HEK293 (cell line): ENCODE measurements around the gene BACH2.

Experiments used
- FEZF1 ChIP-seq: fragments of 450-650 bp; formaldehyde crosslinking; IDR thresholded peaks from 2 replicates; pipeline ENCODE4 v1.5.1; 2016; ENCODE audit warnings: missing biosample characterization, missing genetic modification characterization
- GFI1B ChIP-seq: fragments of 450-650 bp; formaldehyde crosslinking; IDR thresholded peaks from 2 replicates; pipeline ENCODE4 v1.5.1; 2016; ENCODE audit warnings: missing biosample characterization, missing genetic modification characterization
- GLI2 ChIP-seq: fragments of 450-650 bp; formaldehyde crosslinking; IDR thresholded peaks from 2 replicates; pipeline ENCODE4; 2017; ENCODE audit warnings: missing biosample characterization, missing genetic modification characterization, low read depth, borderline replicate concordance
- HOXD13 ChIP-seq: sonication (generic); formaldehyde crosslinking; IDR thresholded peaks from 2 replicates; pipeline ENCODE4 v1.8.0; 2022; ENCODE audit warnings: missing genetic modification reagents, borderline replicate concordance
- KLF1 ChIP-seq: fragments of 450-650 bp; formaldehyde crosslinking; IDR thresholded peaks from 2 replicates; pipeline ENCODE4 v1.5.1; 2016; ENCODE audit warnings: missing biosample characterization, missing genetic modification characterization
- MYNN ChIP-seq: fragments of 450-650 bp; formaldehyde crosslinking; IDR thresholded peaks from 2 replicates; pipeline ENCODE4 v1.5.1; 2016; ENCODE audit warnings: missing biosample characterization, missing genetic modification characterization, borderline replicate concordance
- REST ChIP-seq: fragments of 450-650 bp; formaldehyde crosslinking; IDR thresholded peaks from 2 replicates; pipeline ENCODE4 v1.5.1; 2016; ENCODE audit warnings: missing biosample characterization, missing genetic modification characterization
- SCRT1 ChIP-seq: fragments of 450-650 bp; formaldehyde crosslinking; IDR thresholded peaks from 2 replicates; pipeline ENCODE4 v1.5.1; 2016; ENCODE audit warnings: missing biosample characterization, missing genetic modification characterization, borderline replicate concordance
- SETDB1 ChIP-seq: IDR thresholded peaks from one replicate; pipeline ENCODE4 v1.6.1; 2017; ENCODE audit warnings: mild to moderate bottlenecking, low read length, moderate library complexity, mixed read lengths; ENCODE audit not compliant: insufficient read length
- TRIM28 ChIP-seq: IDR thresholded peaks from 2 replicates; pipeline ENCODE4 v1.6.1; 2011; ENCODE audit warnings: low read length, control low read depth, borderline replicate concordance
- TSHZ1 ChIP-seq: fragments of 450-650 bp; formaldehyde crosslinking; IDR thresholded peaks from 2 replicates; pipeline ENCODE4 v1.5.1; 2016; ENCODE audit warnings: missing biosample characterization, missing genetic modification characterization, borderline replicate concordance
- ZBTB1 ChIP-seq: fragments of 450-650 bp; formaldehyde crosslinking; IDR thresholded peaks from 2 replicates; pipeline ENCODE4 v1.5.1; 2016; ENCODE audit warnings: missing biosample characterization, missing genetic modification characterization
- ZBTB21 ChIP-seq: fragments of 450-650 bp; formaldehyde crosslinking; IDR thresholded peaks from 2 replicates; pipeline ENCODE4 v1.5.1; 2017; ENCODE audit warnings: missing biosample characterization, missing genetic modification characterization
- ZFP41 ChIP-seq: fragments of 450-650 bp; formaldehyde crosslinking; IDR thresholded peaks from 2 replicates; pipeline ENCODE4 v1.5.1; 2016; ENCODE audit warnings: missing biosample characterization, missing genetic modification characterization, borderline replicate concordance
- ZNF133 ChIP-seq: fragments of 450-650 bp; formaldehyde crosslinking; IDR thresholded peaks from 2 replicates; pipeline ENCODE4 v1.5.1; 2016; ENCODE audit warnings: missing biosample characterization, missing genetic modification characterization
- ZNF138 ChIP-seq: fragments of 450-650 bp; formaldehyde crosslinking; IDR thresholded peaks from 2 replicates; pipeline ENCODE4 v1.5.1; 2016; ENCODE audit warnings: missing biosample characterization, missing genetic modification characterization, borderline replicate concordance
- ZNF169 ChIP-seq: fragments of 450-650 bp; formaldehyde crosslinking; IDR thresholded peaks from 2 replicates; pipeline ENCODE4 v1.5.1; 2016; ENCODE audit warnings: missing biosample characterization, missing genetic modification characterization
- ZNF211 ChIP-seq: fragments of 450-650 bp; formaldehyde crosslinking; IDR thresholded peaks from 2 replicates; pipeline ENCODE4 v1.5.1; 2016; ENCODE audit warnings: low read depth, missing biosample characterization, missing genetic modification characterization
- ZNF24 ChIP-seq: fragments of 450-650 bp; formaldehyde crosslinking; IDR thresholded peaks from 2 replicates; pipeline ENCODE4 v1.5.1; 2016; ENCODE audit warnings: missing biosample characterization, missing genetic modification characterization
- ZNF280C ChIP-seq: fragments of 450-650 bp; formaldehyde crosslinking; IDR thresholded peaks from 2 replicates; pipeline ENCODE4 v1.5.1; 2016; ENCODE audit warnings: missing biosample characterization, missing genetic modification characterization
- ZNF292 ChIP-seq: fragments of 450-650 bp; formaldehyde crosslinking; IDR thresholded peaks from 2 replicates; pipeline ENCODE4 v1.5.1; 2016; ENCODE audit warnings: low read depth, missing biosample characterization, missing genetic modification characterization, borderline replicate concordance
- ZNF391 ChIP-seq: fragments of 450-650 bp; formaldehyde crosslinking; IDR thresholded peaks from 2 replicates; pipeline ENCODE4 v1.5.1; 2016; ENCODE audit warnings: low read depth, missing biosample characterization, missing genetic modification characterization, borderline replicate concordance
- ZNF394 ChIP-seq: fragments of 450-650 bp; formaldehyde crosslinking; IDR thresholded peaks from 2 replicates; pipeline ENCODE4 v1.5.1; 2016; ENCODE audit warnings: missing biosample characterization, missing genetic modification characterization, mild to moderate bottlenecking, moderate library complexity, borderline replicate concordance
- ZNF404 ChIP-seq: fragments of 450-650 bp; formaldehyde crosslinking; IDR thresholded peaks from 2 replicates; pipeline ENCODE4 v1.5.1; 2017; ENCODE audit warnings: missing biosample characterization, missing genetic modification characterization
- ZNF548 ChIP-seq: fragments of 450-650 bp; formaldehyde crosslinking; IDR thresholded peaks from 2 replicates; pipeline ENCODE4 v1.5.1; 2016; ENCODE audit warnings: missing biosample characterization, missing genetic modification characterization
- ZNF549 ChIP-seq: fragments of 450-650 bp; IDR thresholded peaks from 2 replicates; pipeline ENCODE4 v1.5.1; 2018; ENCODE audit warnings: missing biosample characterization, missing genetic modification characterization, mild to moderate bottlenecking, inconsistent platforms, moderate library complexity
- ZNF558 ChIP-seq: fragments of 450-650 bp; formaldehyde crosslinking; IDR thresholded peaks from 2 replicates; pipeline ENCODE4 v1.5.1; 2016; ENCODE audit warnings: missing biosample characterization, missing genetic modification characterization
- ZNF596 ChIP-seq: fragments of 450-650 bp; IDR thresholded peaks from 2 replicates; pipeline ENCODE4 v1.5.0; 2018; ENCODE audit warnings: missing biosample characterization, mild to moderate bottlenecking, missing genetic modification characterization, moderate library complexity
- ZNF621 ChIP-seq: fragments of 450-650 bp; formaldehyde crosslinking; IDR thresholded peaks from 2 replicates; pipeline ENCODE4 v1.5.1; 2017; ENCODE audit warnings: missing biosample characterization, missing genetic modification characterization
- ZSCAN5A ChIP-seq: fragments of 450-650 bp; formaldehyde crosslinking; IDR thresholded peaks from 2 replicates; pipeline ENCODE4 v1.5.1; 2016; ENCODE audit warnings: missing biosample characterization, missing genetic modification characterization
- ZXDB ChIP-seq: fragments of 450-650 bp; formaldehyde crosslinking; IDR thresholded peaks from 2 replicates; pipeline ENCODE4 v1.5.1; 2016; ENCODE audit warnings: missing biosample characterization, missing genetic modification characterization

The BACH2 gene

GRCh38 chr6:89999154-89999553 is 297.5 kb downstream of the BACH2 start (continued):
- no peak for TF ChIP-seq ZNF280C (tag by site-specific recombination)
- TF ChIP-seq ZNF549 (tag by site-specific recombination): no peak
- TF ChIP-seq ZNF24: peak; percentile 78; the same call in 1 of the 2 replicates
- no peak for TF ChIP-seq ZBTB1 (tag by site-specific recombination)
- no peak for TF ChIP-seq SETDB1
- no peak for TF ChIP-seq GFI1B (tag by site-specific recombination)
- peak; percentile 42; the same call in 1 of the 2 replicates for TF ChIP-seq ZNF394 (tag by site-specific recombination)
- TF ChIP-seq ZNF138: no peak
- TF ChIP-seq ZNF292: no peak
- no peak; the same call in 1 of the 2 replicates for TF ChIP-seq GLI2 (tag by site-specific recombination)
- peak; percentile 52; the same call in 1 of the 2 replicates for TF ChIP-seq TRIM28
- peak; percentile 79; the same call in 1 of the 2 replicates for TF ChIP-seq ZNF391
- no peak for TF ChIP-seq SCRT1 (tag by site-specific recombination)
- TF ChIP-seq HOXD13 (CRISPR knock-in tag): peak; percentile 44; the same call in 1 of the 2 replicates
- TF ChIP-seq TSHZ1 (tag by site-specific recombination): peak; percentile 84; the same call in 1 of the 2 replicates
- TF ChIP-seq ZNF169 (tag by site-specific recombination): no peak
- TF ChIP-seq ZNF404 (tag by site-specific recombination): no peak
- TF ChIP-seq ZXDB (tag by site-specific recombination): peak; percentile 81
- no peak for TF ChIP-seq REST (tag by site-specific recombination)
- TF ChIP-seq ZBTB21: peak; percentile 60
- no peak for TF ChIP-seq MYNN (tag by site-specific recombination)
- TF ChIP-seq ZNF133: no peak
- no peak for TF ChIP-seq ZSCAN5A (tag by site-specific recombination)
- TF ChIP-seq ZNF548 (tag by site-specific recombination): no peak
- TF ChIP-seq FEZF1 (tag by site-specific recombination): no peak; the same call in 1 of the 2 replicates
- no peak for TF ChIP-seq ZNF211 (tag by site-specific recombination)
- peak; percentile 82; the same call in 1 of the 2 replicates for TF ChIP-seq ZNF558 (tag by site-specific recombination)
- TF ChIP-seq ZNF621 (tag by site-specific recombination): no peak
- no peak for TF ChIP-seq ZNF596 (tag by site-specific recombination)
- TF ChIP-seq ZFP41: no peak
- TF ChIP-seq KLF1 (tag by site-specific recombination): no peak; the same call in 1 of the 2 replicates
